ENCODE measurements around the gene ZBED1.

GRCh38 chrX:2495595-2495994 lies 5.2 kb downstream of the ZBED1 start:
- TF ChIP-seq CTCF (IDR thresholded peaks at IDR 0.05) (no peak), POLR2A (IDR thresholded peaks at IDR 0.05) (no peak)

All from lower leg skin (tissue), 3 donors.